Ishikawa (cell line): Measurements from ENCODE around the gene PM20D2.

Experiments used
- CEBPB ChIP-seq: IDR thresholded peaks from 2 replicates; pipeline ENCODE4 v1.6.1; 2012
- CREB1 ChIP-seq: IDR thresholded peaks from 2 replicates; pipeline ENCODE4 v1.6.1; 2012; ENCODE audit warnings: low read depth
- EGR1 ChIP-seq: IDR thresholded peaks from 2 replicates; pipeline ENCODE4 v1.6.1; 2012
- EP300 ChIP-seq: IDR thresholded peaks from 2 replicates; pipeline ENCODE4 v1.6.1; 2012; ENCODE audit warnings: borderline replicate concordance
- FOXM1 ChIP-seq: IDR thresholded peaks from 2 replicates; pipeline ENCODE4 v1.6.1; 2012; ENCODE audit warnings: low read depth, borderline replicate concordance
- NFIC ChIP-seq: IDR thresholded peaks from 2 replicates; pipeline ENCODE4 v1.6.1; 2012
- RAD21 ChIP-seq: IDR thresholded peaks from 2 replicates; pipeline ENCODE4 v1.6.1; 2012; ENCODE audit warnings: low read depth
- TAF1 ChIP-seq: IDR thresholded peaks from 2 replicates; pipeline ENCODE4 v1.6.1; 2012; ENCODE audit warnings: low read depth, mild to moderate bottlenecking
- TCF12 ChIP-seq: IDR thresholded peaks from 2 replicates; pipeline ENCODE4 v1.6.1; 2012; ENCODE audit warnings: low read depth
- TEAD4 ChIP-seq: IDR thresholded peaks from 2 replicates; pipeline ENCODE4 v1.6.1; 2012
- YY1 ChIP-seq: IDR thresholded peaks from 2 replicates; pipeline ENCODE4 v1.6.1; 2012; ENCODE audit warnings: low read depth
- ZBTB7A ChIP-seq: IDR thresholded peaks from 2 replicates; pipeline ENCODE4 v1.6.1; 2012; ENCODE audit warnings: low read depth
- TF ChIP-seq, protein P1 (sequence below): IDR thresholded peaks from 2 replicates; pipeline ENCODE4 v1.6.1; 2012
- TF ChIP-seq, protein P2 (sequence below): IDR thresholded peaks from 2 replicates; pipeline ENCODE4 v1.6.1; 2012
- TF ChIP-seq, protein P3 (sequence below): IDR thresholded peaks from 2 replicates; pipeline ENCODE4 v1.6.1; 2012; ENCODE audit warnings: low read depth, mild to moderate bottlenecking

The PM20D2 gene, protein sequence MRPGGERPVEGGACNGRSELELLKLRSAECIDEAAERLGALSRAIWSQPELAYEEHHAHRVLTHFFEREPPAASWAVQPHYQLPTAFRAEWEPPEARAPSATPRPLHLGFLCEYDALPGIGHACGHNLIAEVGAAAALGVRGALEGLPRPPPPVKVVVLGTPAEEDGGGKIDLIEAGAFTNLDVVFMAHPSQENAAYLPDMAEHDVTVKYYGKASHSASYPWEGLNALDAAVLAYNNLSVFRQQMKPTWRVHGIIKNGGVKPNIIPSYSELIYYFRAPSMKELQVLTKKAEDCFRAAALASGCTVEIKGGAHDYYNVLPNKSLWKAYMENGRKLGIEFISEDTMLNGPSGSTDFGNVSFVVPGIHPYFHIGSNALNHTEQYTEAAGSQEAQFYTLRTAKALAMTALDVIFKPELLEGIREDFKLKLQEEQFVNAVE

DNA sequence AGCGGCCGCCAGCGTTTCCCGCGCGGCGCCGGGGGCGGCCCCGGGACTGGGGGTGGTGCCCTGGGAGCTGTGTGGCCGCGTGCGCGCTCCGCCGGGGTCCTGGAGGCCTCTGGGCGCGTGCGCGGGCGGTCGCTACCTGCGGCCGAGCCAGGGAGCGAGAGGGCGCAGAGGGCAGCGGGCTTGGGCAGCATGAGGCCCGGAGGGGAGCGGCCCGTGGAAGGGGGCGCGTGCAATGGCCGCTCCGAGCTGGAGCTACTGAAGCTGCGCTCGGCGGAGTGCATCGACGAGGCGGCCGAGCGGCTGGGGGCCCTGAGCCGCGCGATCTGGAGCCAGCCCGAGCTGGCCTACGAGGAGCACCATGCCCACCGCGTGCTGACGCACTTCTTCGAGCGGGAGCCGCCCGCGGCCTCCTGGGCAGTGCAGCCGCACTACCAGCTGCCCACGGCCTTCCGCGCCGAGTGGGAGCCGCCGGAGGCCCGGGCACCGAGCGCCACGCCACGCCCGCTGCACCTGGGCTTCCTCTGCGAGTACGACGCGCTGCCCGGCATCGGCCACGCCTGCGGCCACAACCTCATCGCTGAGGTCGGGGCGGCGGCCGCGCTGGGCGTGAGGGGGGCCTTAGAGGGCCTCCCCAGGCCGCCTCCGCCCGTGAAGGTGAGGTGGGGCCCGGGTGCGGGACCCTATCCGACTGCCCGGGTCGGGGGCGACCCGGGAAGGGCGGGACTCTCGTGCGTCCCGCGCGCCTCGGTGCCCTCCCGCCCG lies at the start of gene PM20D2:
Gene PM20D2 (plus strand): TSS at position 100 of the 762 bp plus-strand sequence. CDS start 90 bp downstream, at position 190.
- TF ChIP-seq, protein P1, sequence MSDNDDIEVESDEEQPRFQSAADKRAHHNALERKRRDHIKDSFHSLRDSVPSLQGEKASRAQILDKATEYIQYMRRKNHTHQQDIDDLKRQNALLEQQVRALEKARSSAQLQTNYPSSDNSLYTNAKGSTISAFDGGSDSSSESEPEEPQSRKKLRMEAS, result peak; percentile 80
- TF ChIP-seq NFIC (0 out of 2 replicates have a peak, but pooled peaks have one; percentile 11), YY1 (peak; percentile 76), FOXM1 (no peak), TCF12 (0 out of 2 replicates have a peak, but pooled peaks have one; percentile 16), EP300 (no peak), ZBTB7A (no peak; the same call in 1 of the 2 replicates), CEBPB (no peak), EGR1 (no peak), TEAD4 (no peak), TAF1 (peak; percentile 65), CREB1 (no peak), RAD21 (no peak)
- TF ChIP-seq, protein P2, sequence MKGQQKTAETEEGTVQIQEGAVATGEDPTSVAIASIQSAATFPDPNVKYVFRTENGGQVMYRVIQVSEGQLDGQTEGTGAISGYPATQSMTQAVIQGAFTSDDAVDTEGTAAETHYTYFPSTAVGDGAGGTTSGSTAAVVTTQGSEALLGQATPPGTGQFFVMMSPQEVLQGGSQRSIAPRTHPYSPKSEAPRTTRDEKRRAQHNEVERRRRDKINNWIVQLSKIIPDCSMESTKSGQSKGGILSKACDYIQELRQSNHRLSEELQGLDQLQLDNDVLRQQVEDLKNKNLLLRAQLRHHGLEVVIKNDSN, result peak; percentile 21; the same call in 1 of the 2 replicates
- TF ChIP-seq, protein P3, sequence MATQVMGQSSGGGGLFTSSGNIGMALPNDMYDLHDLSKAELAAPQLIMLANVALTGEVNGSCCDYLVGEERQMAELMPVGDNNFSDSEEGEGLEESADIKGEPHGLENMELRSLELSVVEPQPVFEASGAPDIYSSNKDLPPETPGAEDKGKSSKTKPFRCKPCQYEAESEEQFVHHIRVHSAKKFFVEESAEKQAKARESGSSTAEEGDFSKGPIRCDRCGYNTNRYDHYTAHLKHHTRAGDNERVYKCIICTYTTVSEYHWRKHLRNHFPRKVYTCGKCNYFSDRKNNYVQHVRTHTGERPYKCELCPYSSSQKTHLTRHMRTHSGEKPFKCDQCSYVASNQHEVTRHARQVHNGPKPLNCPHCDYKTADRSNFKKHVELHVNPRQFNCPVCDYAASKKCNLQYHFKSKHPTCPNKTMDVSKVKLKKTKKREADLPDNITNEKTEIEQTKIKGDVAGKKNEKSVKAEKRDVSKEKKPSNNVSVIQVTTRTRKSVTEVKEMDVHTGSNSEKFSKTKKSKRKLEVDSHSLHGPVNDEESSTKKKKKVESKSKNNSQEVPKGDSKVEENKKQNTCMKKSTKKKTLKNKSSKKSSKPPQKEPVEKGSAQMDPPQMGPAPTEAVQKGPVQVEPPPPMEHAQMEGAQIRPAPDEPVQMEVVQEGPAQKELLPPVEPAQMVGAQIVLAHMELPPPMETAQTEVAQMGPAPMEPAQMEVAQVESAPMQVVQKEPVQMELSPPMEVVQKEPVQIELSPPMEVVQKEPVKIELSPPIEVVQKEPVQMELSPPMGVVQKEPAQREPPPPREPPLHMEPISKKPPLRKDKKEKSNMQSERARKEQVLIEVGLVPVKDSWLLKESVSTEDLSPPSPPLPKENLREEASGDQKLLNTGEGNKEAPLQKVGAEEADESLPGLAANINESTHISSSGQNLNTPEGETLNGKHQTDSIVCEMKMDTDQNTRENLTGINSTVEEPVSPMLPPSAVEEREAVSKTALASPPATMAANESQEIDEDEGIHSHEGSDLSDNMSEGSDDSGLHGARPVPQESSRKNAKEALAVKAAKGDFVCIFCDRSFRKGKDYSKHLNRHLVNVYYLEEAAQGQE, result 0 out of 2 replicates have a peak, but pooled peaks have one; percentile 12

DNA sequence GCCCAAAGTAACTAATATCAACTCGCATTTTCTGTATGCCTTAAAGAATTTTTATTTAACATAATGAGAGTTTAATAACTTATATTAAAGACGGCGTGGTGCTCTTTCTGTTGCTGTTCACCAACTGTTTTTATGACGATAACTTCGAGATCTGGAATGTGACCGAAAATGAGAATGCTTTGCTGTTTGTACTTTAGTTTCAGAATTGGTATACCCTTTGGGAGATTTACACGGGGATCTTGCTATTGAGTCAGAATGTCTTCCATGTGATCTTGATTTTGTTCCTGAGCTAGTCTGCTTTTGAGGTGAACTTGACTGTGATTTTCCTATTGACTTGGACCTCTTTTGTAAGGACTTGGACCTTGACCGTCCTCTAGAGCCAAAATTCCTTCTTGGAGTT lies 47.4 kb upstream of the PM20D2 start:
- TF ChIP-seq, protein P3, result no peak
- no peak for TF ChIP-seq ZBTB7A
- TF ChIP-seq RAD21, result no peak
- TF ChIP-seq TAF1, result no peak
- TF ChIP-seq, protein P1, result no peak
- no peak for TF ChIP-seq TCF12
- no peak for TF ChIP-seq EP300
- TF ChIP-seq FOXM1, result no peak
- no peak for TF ChIP-seq EGR1
- TF ChIP-seq TEAD4, result no peak
- TF ChIP-seq YY1, result no peak
- no peak for TF ChIP-seq NFIC
- no peak for TF ChIP-seq CEBPB
- TF ChIP-seq, protein P2, result no peak
- TF ChIP-seq CREB1, result no peak

DNA sequence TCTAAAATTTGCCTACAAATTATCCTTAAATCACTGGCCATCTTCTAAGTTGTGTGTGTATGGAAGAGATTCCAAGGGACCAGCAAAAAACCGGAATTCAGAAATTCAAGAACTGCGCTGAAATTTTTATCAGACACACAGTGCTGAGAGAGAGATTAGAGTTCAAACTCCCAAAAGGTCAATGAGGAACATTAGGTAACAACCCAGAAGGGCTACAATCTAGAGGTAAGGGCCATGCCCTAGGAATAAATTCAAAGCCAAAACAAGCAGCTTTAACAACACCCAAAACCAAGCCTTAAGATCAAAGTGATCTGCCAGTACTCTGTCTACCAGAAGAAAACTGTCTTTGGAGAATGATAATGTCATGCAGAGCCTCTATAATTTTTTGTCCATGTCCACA lies 45.7 kb upstream of the PM20D2 start:
- TF ChIP-seq, protein P3, result no peak
- TF ChIP-seq TCF12 (no peak), EGR1 (no peak), CREB1 (no peak), TAF1 (no peak)
